Tibial nerve (tissue), 4 donors: ENCODE results near the gene L3MBTL3. TPM values are rescaled to one million over a fixed set of nuclear protein-coding genes. Genes with fewer than 3 reads are reported as not detected.

Source experiments
- DNase-seq, 2 donors: peaks; one replicate each; pipeline ENCODE4 v3.0.0-alpha.2; 2019; ENCODE audit warnings: low spot score in 2 of 2
- H3K27ac ChIP-seq, 4 donors: fragments of 200-600 bp; sonication (generic) in 3 of 4; one replicate each; pipeline ENCODE4 v1.5.1; 2017 to 2019; ENCODE audit warnings: mild to moderate bottlenecking in 1 of 4
- H3K27me3 ChIP-seq, 2 donors: fragments of 200-600 bp; sonication (generic) in 1 of 2; one replicate each; pipeline versions ENCODE4 v1.5.1 to v1.6.0; 2017 to 2019
- H3K36me3 ChIP-seq, 3 donors: fragments of 200-600 bp; sonication (generic); one replicate each; pipeline ENCODE4 v1.5.1; 2018 to 2019
- H3K4me1 ChIP-seq, 4 donors: fragments of 200-600 bp; sonication (generic) in 3 of 4; one replicate each; pipeline ENCODE4 v1.5.1; 2017 to 2019
- H3K4me3 ChIP-seq, 4 donors: fragments of 200-600 bp; sonication (generic) in 3 of 4; one replicate each; pipeline ENCODE4 v1.5.1; 2017 to 2019; ENCODE audit warnings: mild to moderate bottlenecking in 1 of 4, moderate library complexity in 1 of 4
- H3K9me3 ChIP-seq, 4 donors: fragments of 200-600 bp; sonication (generic) in 3 of 4; one replicate each; pipeline ENCODE4 v1.5.1; 2017 to 2019
- EP300 ChIP-seq, 2 donors: sonication (generic); formaldehyde crosslinking; IDR thresholded peaks; one replicate each; pipeline ENCODE4 v1.6.1; 2017; ENCODE audit warnings: antibody characterized with exemption in 2 of 2, mild to moderate bottlenecking in 1 of 2
- POLR2A ChIP-seq, 2 donors: fragments of 450-650 bp; IDR thresholded peaks; one replicate each; pipeline ENCODE4 v1.6.1; 2017; ENCODE audit warnings: antibody characterized with exemption in 2 of 2, mild to moderate bottlenecking in 2 of 2, moderate library complexity in 2 of 2
- WGBS, 2 donors: methylation state at CpG; one replicate each; pipeline ENCODE4 v1.1.5; 2018; 5-methylcytosine and 5-hydroxymethylcytosine counted together
- total RNA-seq, 4 donors: library from RNA; depleted of rRNA; stranded (reverse); fragments of >200 nt; gene quantifications; one replicate each; pipeline ENCODE4 v1.1.0, GENCODE V29; 2016
- TF ChIP-seq, protein P1 (sequence below), 5 experiments: fragments of 200-600 bp in 3 of 5; fragments of 450-650 bp in 2 of 5; sonication (generic) in 3 of 5; IDR thresholded peaks; one replicate each; pipeline ENCODE4 v1.5.1; 2016 to 2019; ENCODE audit warnings: antibody characterized with exemption in 5 of 5, mild to moderate bottlenecking in 3 of 5, moderate library complexity in 2 of 5

L3MBTL3 gene
- total RNA-seq, 4 donors from 2014 or later, result 12.3 to 17.3 (median 14.4) TPM

DNA sequence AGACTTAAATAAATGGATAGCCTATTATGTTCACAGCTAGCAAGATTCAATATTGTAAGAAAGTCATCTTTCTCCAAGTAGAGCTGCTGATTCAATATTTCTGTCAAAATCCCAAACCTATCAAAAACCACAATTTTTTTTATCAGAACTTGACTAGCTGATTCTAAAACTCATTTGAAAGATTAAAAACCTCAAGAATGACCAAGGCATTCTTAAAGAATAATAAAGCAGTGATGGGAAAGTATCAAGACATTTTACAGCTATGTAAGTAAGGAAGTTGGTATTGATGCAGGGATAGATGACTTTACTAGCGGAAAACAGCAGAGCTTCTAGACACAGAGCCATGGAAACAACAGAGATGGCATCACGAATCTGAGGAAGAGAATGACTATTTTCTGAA is 139.7 kb downstream of the L3MBTL3 start:
- TF ChIP-seq, protein P1, sequence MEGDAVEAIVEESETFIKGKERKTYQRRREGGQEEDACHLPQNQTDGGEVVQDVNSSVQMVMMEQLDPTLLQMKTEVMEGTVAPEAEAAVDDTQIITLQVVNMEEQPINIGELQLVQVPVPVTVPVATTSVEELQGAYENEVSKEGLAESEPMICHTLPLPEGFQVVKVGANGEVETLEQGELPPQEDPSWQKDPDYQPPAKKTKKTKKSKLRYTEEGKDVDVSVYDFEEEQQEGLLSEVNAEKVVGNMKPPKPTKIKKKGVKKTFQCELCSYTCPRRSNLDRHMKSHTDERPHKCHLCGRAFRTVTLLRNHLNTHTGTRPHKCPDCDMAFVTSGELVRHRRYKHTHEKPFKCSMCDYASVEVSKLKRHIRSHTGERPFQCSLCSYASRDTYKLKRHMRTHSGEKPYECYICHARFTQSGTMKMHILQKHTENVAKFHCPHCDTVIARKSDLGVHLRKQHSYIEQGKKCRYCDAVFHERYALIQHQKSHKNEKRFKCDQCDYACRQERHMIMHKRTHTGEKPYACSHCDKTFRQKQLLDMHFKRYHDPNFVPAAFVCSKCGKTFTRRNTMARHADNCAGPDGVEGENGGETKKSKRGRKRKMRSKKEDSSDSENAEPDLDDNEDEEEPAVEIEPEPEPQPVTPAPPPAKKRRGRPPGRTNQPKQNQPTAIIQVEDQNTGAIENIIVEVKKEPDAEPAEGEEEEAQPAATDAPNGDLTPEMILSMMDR (IDR thresholded peaks at IDR 0.05), result no peak
- no peak for TF ChIP-seq EP300 (IDR thresholded peaks at IDR 0.05)
- no peak for TF ChIP-seq POLR2A (IDR thresholded peaks at IDR 0.05)
- no peak for DNase-seq
- Histone ChIP-seq H3K36me3 (peaks cover 0 to 1% (median 0%) of the 10 kb centered on the region in 3 donors), H3K9me3 (peaks cover 0 to 17% (median 0%) of the 10 kb centered on the region in 4 donors), H3K27ac (no peak overlapping the region), H3K4me3 (no peak overlapping the region), H3K4me1 (no peaks in the 10 kb centered on the region), H3K27me3 (no peaks in the 10 kb centered on the region)
- WGBS, 2 donors, result 90 to 92% methylated on average over 2 of the region's 2 CpGs

DNA sequence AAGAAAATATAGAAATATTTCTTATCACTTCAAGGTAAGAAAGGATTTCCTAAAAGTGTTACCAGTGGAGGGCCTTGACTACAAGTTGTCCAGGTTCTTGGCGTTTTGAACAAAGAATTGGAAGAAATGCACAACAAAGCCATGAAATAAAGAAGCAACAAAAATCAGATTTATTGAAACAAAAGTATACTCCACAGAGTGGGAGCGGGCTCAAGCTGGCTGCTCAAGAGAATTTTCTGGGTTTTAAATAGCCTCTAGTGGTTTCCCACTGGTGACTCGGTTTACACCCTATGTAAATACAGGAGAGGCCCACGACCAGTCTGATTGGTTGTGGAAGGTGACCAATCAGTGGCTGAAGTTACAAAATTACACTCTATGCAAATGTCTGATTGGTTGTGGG is 140.2 kb downstream of the L3MBTL3 start:
- TF ChIP-seq EP300 (IDR thresholded peaks at IDR 0.05) (no peak), POLR2A (IDR thresholded peaks at IDR 0.05) (no peak)
- TF ChIP-seq, protein P1 (IDR thresholded peaks at IDR 0.05), result no peak
- peaks cover 0 to 17% (median 0%) of the 10 kb centered on the region in 4 donors for H3K9me3 ChIP-seq
- H3K4me3 ChIP-seq, result no peak overlapping the region
- H3K27me3 ChIP-seq, result no peaks in the 10 kb centered on the region
- no peak overlapping the region for H3K27ac ChIP-seq
- no peak for DNase-seq
- H3K4me1 ChIP-seq, result no peaks in the 10 kb centered on the region
- H3K36me3 ChIP-seq, result no peaks in the 10 kb centered on the region
- 94 to 96% methylated on average over 4 of the region's 4 CpGs for WGBS, 2 donors

- no peak overlapping the region for H3K4me3 ChIP-seq
- no peak overlapping the region for H3K27ac ChIP-seq
- TF ChIP-seq EP300 (IDR thresholded peaks at IDR 0.05) (no peak), POLR2A (IDR thresholded peaks at IDR 0.05) (no peak)
- TF ChIP-seq, protein P1 (IDR thresholded peaks at IDR 0.05), result no peak
- peaks cover 0 to 21% (median 0%) of the 10 kb centered on the region in 4 donors for H3K9me3 ChIP-seq
- DNase-seq, result no peak
- H3K27me3 ChIP-seq, result no peaks in the 10 kb centered on the region
- no peaks in the 10 kb centered on the region for H3K36me3 ChIP-seq
- WGBS, 2 donors, result 51 to 56% methylated on average over 3 of the region's 3 CpGs
- H3K4me1 ChIP-seq, result no peaks in the 10 kb centered on the region
These were observed 141.6 kb downstream of the L3MBTL3 start for GRCh38 chr6:130159956-130160355.

DNA sequence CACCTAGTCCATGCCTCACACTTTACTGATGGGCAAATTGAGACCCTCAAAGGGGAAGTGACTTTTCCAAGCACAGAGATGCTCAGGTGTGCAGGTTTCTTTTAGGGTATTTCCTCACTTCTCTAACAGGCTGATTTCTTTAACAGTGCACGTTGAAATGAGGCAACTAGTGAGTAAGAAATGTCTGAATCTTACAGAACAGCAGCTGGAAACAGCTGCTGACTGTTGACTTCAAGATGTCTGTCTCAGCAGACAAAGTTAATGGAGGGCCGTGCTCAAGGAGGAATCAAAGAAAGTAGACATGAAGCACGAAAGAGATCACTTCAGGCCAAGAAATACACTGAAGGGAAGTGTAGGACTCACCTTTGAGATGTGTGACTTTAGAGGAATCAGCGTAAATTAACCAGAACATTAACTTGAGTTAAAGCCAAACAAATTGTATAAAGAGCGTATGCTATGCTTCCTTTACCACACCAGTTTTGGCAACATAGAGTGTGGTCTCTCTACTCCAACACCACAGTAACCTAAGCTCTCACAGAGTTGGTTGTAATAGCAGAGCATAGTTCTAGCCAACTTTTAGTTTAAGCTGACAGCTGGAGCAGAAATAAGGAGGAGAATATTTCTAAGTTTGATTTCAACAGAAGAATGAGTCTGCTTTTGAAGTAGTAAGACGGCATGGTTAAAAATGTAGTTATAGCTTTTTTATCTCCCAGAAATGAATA is 143.5 kb downstream of the L3MBTL3 start:
- Histone ChIP-seq H3K27me3 (no peaks in the 10 kb centered on the region), H3K27ac (no peak overlapping the region), H3K4me1 (no peaks in the 10 kb centered on the region), H3K4me3 (no peak overlapping the region), H3K9me3 (peaks cover 0 to 21% (median 0%) of the 10 kb centered on the region in 4 donors), H3K36me3 (no peaks in the 10 kb centered on the region)
- 63 to 66% methylated on average over 6 of the region's 6 CpGs for WGBS, 2 donors
- TF ChIP-seq POLR2A (IDR thresholded peaks at IDR 0.05) (no peak), EP300 (IDR thresholded peaks at IDR 0.05) (no peak)
- TF ChIP-seq, protein P1 (IDR thresholded peaks at IDR 0.05), result no peak
- no peak for DNase-seq

GRCh38 chr6:130162421-130162820 is 144.0 kb downstream of the L3MBTL3 start:
- no peak overlapping the region for H3K27ac ChIP-seq
- H3K4me1 ChIP-seq, result no peaks in the 10 kb centered on the region
- H3K27me3 ChIP-seq, result no peaks in the 10 kb centered on the region
- TF ChIP-seq, protein P1 (IDR thresholded peaks at IDR 0.05), result no peak
- TF ChIP-seq EP300 (IDR thresholded peaks at IDR 0.05), result no peak
- no peak for TF ChIP-seq POLR2A (IDR thresholded peaks at IDR 0.05)
- H3K4me3 ChIP-seq, result no peak overlapping the region
- no peak for DNase-seq
- WGBS, 2 donors, result 91 to 96% methylated on average over 2 of the region's 2 CpGs
- peaks cover 0 to 21% (median 0%) of the 10 kb centered on the region in 4 donors for H3K9me3 ChIP-seq
- no peaks in the 10 kb centered on the region for H3K36me3 ChIP-seq
